Endothelial cell of umbilical vein (primary cell): ENCODE measurements around the gene OR5C1. TPM values are rescaled to one million over a fixed set of nuclear protein-coding genes. Genes with fewer than 3 reads are reported as not detected.

Source experiments
- BruUV-seq: library from RNA; stranded (reverse); fragments of 400-500 nt; replicated peaks from 2 replicates; lab custom pipeline; 2021; lab: Mats Ljungman, UMichigan
- CTCF ChIA-PET: fragments of 300-600, 350-600 bp; sonication (Branson Sonifier 250); formaldehyde crosslinking; loops from one replicate; lab custom pipeline; 2021; ENCODE audit warnings: antibody characterized with exemption, inconsistent platforms; lab: Charles Lee
- POLR2A ChIA-PET: fragments of 300-600, 350-600 bp; sonication (Branson Sonifier 250); formaldehyde crosslinking; loops from one replicate; lab custom pipeline; 2021; ENCODE audit warnings: antibody characterized with exemption, inconsistent platforms; lab: Charles Lee
- DNase-seq: peaks from one replicate; pipeline ENCODE4 v3.0.0-alpha.2; 2011; ENCODE audit warnings: low read depth, low spot score
- FAIRE-seq: peaks from 2 replicates; lab custom pipeline; 2011; peaks lifted over from hg19 to GRCh38; lab: Jason Lieb, UNC
- H2AFZ ChIP-seq: 2 replicates; pipeline ENCODE4 v1.6.0; 2012; ENCODE audit warnings: low read depth, low read length, control low read depth, inconsistent platforms
- H3K27ac ChIP-seq: 2 replicates; pipeline ENCODE4 v1.5.1; 2011; ENCODE audit warnings: low read depth, mild to moderate bottlenecking, control low read depth, low read length, moderate library complexity; ENCODE audit not compliant: insufficient read depth
- H3K27me3 ChIP-seq, 2 experiments: 2 replicates each; pipeline versions ENCODE4 v1.6.0 to v1.6.1; 2011; ENCODE audit warnings: low read length in 2 of 2, mixed read lengths in 1 of 2; ENCODE audit not compliant: control insufficient read depth in 2 of 2, insufficient read depth in 2 of 2
- H3K36me3 ChIP-seq, 2 experiments: 2 replicates in 1 of 2; 3 replicates in 1 of 2; pipeline ENCODE4 v1.5.1; 2011; ENCODE audit warnings: low read length in 2 of 2, mild to moderate bottlenecking in 1 of 2, moderate library complexity in 1 of 2; ENCODE audit not compliant: control insufficient read depth in 2 of 2, insufficient read depth in 2 of 2; ENCODE audit errors: extremely low read depth in 1 of 2
- H3K4me1 ChIP-seq: 3 replicates; pipeline ENCODE4 v1.5.1; 2011; ENCODE audit warnings: mild to moderate bottlenecking, low read length; ENCODE audit not compliant: control insufficient read depth, insufficient read depth; ENCODE audit errors: extremely low read depth
- H3K4me2 ChIP-seq: 2 replicates; pipeline ENCODE4 v1.6.1; 2011; ENCODE audit warnings: low read length, control low read depth, mixed read lengths; ENCODE audit not compliant: insufficient read depth
- H3K4me3 ChIP-seq, 3 experiments: fragments of 200-600 bp in 1 of 3; sonication (generic), shearing (Covaris generic) in 1 of 3; replicated peaks in 1 of 3; 2 replicates each; pipeline ENCODE4 v1.5.1; 2011 to 2016; ENCODE audit warnings: control low read depth in 3 of 3, low read length in 3 of 3, mild to moderate bottlenecking in 2 of 3, inconsistent platforms in 1 of 3, low read depth in 1 of 3, moderate library complexity in 1 of 3; ENCODE audit not compliant: insufficient read depth in 1 of 3
- H3K79me2 ChIP-seq: 2 replicates; pipeline ENCODE4 v1.6.0; 2012; ENCODE audit warnings: low read length, inconsistent platforms; ENCODE audit not compliant: control insufficient read depth, insufficient read depth
- H3K9ac ChIP-seq: replicated peaks from 2 replicates; pipeline ENCODE3; 2011; ENCODE audit warnings: low read length, control low read depth; ENCODE audit not compliant: insufficient read depth; ENCODE audit errors: extremely low read depth
- H3K9me1 ChIP-seq: replicated peaks from 3 replicates; pipeline ENCODE4 v1.6.0; 2011; ENCODE audit warnings: mild to moderate bottlenecking, low read length; ENCODE audit not compliant: control insufficient read depth, insufficient read depth; ENCODE audit errors: extremely low read depth
- H3K9me3 ChIP-seq: replicated peaks from 2 replicates; pipeline ENCODE4 v1.5.1; 2012; ENCODE audit warnings: low read length, inconsistent platforms; ENCODE audit not compliant: control insufficient read depth, insufficient read depth
- H4K20me1 ChIP-seq: replicated peaks from 2 replicates; pipeline ENCODE3; 2011; ENCODE audit warnings: mild to moderate bottlenecking, low read length; ENCODE audit not compliant: control insufficient read depth, insufficient read depth; ENCODE audit errors: extremely low read depth
- EZH2 ChIP-seq: IDR thresholded peaks from 2 replicates; pipeline ENCODE4 v1.6.1; 2012; ENCODE audit warnings: borderline replicate concordance, low read depth, mild to moderate bottlenecking, moderate library complexity, low read length, inconsistent platforms; ENCODE audit not compliant: severe bottlenecking
- FOS ChIP-seq: IDR thresholded peaks from 2 replicates; pipeline ENCODE4 v1.6.1; 2011; ENCODE audit warnings: mild to moderate bottlenecking, low read length, moderate library complexity, borderline replicate concordance; ENCODE audit not compliant: insufficient read depth
- GATA2 ChIP-seq: IDR thresholded peaks from 2 replicates; pipeline ENCODE4 v1.7.0; 2011; ENCODE audit warnings: low read depth, mild to moderate bottlenecking, moderate library complexity, mixed read lengths, low read length; ENCODE audit not compliant: insufficient read length, insufficient read depth
- JUN ChIP-seq: IDR thresholded peaks from 2 replicates; pipeline ENCODE4 v1.6.1; 2011; ENCODE audit warnings: borderline replicate concordance, low read depth; ENCODE audit not compliant: insufficient read length, insufficient read depth
- MYC ChIP-seq: IDR thresholded peaks from one replicate; pipeline ENCODE4 v1.6.1; 2011; ENCODE audit warnings: mild to moderate bottlenecking, low read depth, low read length
- POLR2A ChIP-seq: IDR thresholded peaks from 2 replicates; pipeline ENCODE4 v1.6.1; 2012; ENCODE audit warnings: low read depth, mild to moderate bottlenecking, control low read depth, low read length
- POLR2AphosphoS5 ChIP-seq: IDR thresholded peaks from 2 replicates; pipeline ENCODE4 v1.6.1; 2012; ENCODE audit warnings: low read depth, mild to moderate bottlenecking, control low read depth, low read length, moderate library complexity; ENCODE audit not compliant: insufficient read depth
- dilution Hi-C: fragments of 300-500 bp; cut with MboI; formaldehyde crosslinking; loops from one replicate; pipeline ENCODE4 v1.15.0; 2019; ENCODE audit warnings: low sequenced_read_pairs; ENCODE audit not compliant: extremely low pct_ligation_motif_present
- intact Hi-C: fragments of 100-400 bp; cut with micrococcal nuclease; formaldehyde crosslinking; loops from one replicate; pipeline ENCODE4 v1.10.0; 2022
- polyA plus RNA-seq, 4 experiments: library from polyadenylated mRNA; depleted of rRNA in 3 of 4; stranded (reverse) in 3 of 4; unstranded in 1 of 4; fragments of >200 nt; gene quantifications; 2 replicates each; pipeline versions ENCODE4 v1.2.1 to v1.2.3, GENCODE V29; 2011 to 2012; ENCODE audit warnings: missing spikeins in 1 of 4
- total RNA-seq: library from RNA; stranded (reverse); gene quantifications from 2 replicates; pipeline ENCODE4 v1.2.3, GENCODE V29; 2021
- TF ChIP-seq, protein P1 (sequence below): IDR thresholded peaks from 2 replicates; pipeline ENCODE4 v1.6.1; 2011; ENCODE audit not compliant: insufficient read depth, insufficient read length
- TF ChIP-seq, protein P2 (sequence below), 2 donors: IDR thresholded peaks; 1 replicate in 1 of 2; 2 replicates in 1 of 2; pipeline ENCODE4 v1.5.1; 2011; ENCODE audit warnings: low read length in 2 of 2, mild to moderate bottlenecking in 2 of 2, moderate library complexity in 2 of 2, control low read depth in 1 of 2, inconsistent platforms in 1 of 2, low read depth in 1 of 2; ENCODE audit not compliant: insufficient read depth in 1 of 2; ENCODE audit errors: extremely low read depth in 1 of 2

The OR5C1 gene
- total and polyA plus RNA-seq, 2 donors (not counting 3 experiments of a cell fraction or from before 2014, with no cell fraction given) = not detected

DNA sequence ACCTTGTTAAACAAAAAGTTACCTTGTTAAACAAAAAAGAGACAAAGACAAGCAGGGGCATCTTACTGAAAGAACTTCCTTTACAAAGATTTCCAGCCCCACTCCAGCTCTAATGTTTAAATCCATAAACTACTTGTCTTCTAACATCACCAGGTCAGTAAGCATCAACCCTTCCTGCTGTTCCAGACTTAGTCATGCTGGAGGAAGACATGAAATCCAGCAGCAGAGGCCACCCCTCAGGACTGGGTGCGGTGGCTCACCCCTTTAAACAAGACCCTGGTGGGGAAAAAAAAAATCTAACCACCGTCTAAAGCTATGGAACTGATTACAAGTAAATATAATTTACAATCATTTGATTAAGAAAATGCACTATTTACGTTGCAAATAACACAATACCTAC lies 30.6 kb downstream of the OR5C1 start:
- intact Hi-C loops = loop anchor here (1.0 to 5.0 kb wide), 2 partner anchors 417 to 557 kb away; partner anchors contain the start of genes MRRF and RBM18
- no peaks in the 10 kb centered on the region for H4K20me1 ChIP-seq
- POLR2A ChIA-PET = interaction anchor here (1.3 to 1.6 kb wide), 2 partner anchors 9 to 122 kb away, joined by 4 to 5 read pairs; partner anchors contain the start of genes PDCL and RABGAP1
- peaks cover 4 to 9% of the 10 kb centered on the region in 2 experiments for H3K36me3 ChIP-seq
- DNase-seq = peak; percentile 89
- H3K4me3 ChIP-seq = peak overlapping the region in 1 of 3 experiments; percentile 29
- peak; percentile 28 for FAIRE-seq
- H3K9ac ChIP-seq = peak overlapping the region; percentile 85
- H3K79me2 ChIP-seq = peaks cover 9% of the 10 kb centered on the region
- H3K4me1 ChIP-seq = peaks cover 75% of the 10 kb centered on the region
- BruUV-seq = no TSS peak
- H2AFZ ChIP-seq = no peak overlapping the region
- H3K4me2 ChIP-seq = peak overlapping the region; percentile 82
- H3K27me3 ChIP-seq = no peaks in the 10 kb centered on the region
- dilution Hi-C loops = no loop called here
- CTCF ChIA-PET = interaction anchor here (1.0 to 1.8 kb wide), 6 partner anchors 9 to 320 kb away, joined by 3 to 9 read pairs (median 6); partner anchors contain the start of gene PDCL
- H3K27ac ChIP-seq = peak overlapping the region; percentile 97
- H3K9me1 ChIP-seq = no peaks in the 10 kb centered on the region
- TF ChIP-seq MYC (no peak), EZH2 (no peak), JUN (peak; percentile 16)
- TF ChIP-seq, protein P1, sequence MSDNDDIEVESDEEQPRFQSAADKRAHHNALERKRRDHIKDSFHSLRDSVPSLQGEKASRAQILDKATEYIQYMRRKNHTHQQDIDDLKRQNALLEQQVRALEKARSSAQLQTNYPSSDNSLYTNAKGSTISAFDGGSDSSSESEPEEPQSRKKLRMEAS = no peak
- H3K9me3 ChIP-seq = no peaks in the 10 kb centered on the region

DNA sequence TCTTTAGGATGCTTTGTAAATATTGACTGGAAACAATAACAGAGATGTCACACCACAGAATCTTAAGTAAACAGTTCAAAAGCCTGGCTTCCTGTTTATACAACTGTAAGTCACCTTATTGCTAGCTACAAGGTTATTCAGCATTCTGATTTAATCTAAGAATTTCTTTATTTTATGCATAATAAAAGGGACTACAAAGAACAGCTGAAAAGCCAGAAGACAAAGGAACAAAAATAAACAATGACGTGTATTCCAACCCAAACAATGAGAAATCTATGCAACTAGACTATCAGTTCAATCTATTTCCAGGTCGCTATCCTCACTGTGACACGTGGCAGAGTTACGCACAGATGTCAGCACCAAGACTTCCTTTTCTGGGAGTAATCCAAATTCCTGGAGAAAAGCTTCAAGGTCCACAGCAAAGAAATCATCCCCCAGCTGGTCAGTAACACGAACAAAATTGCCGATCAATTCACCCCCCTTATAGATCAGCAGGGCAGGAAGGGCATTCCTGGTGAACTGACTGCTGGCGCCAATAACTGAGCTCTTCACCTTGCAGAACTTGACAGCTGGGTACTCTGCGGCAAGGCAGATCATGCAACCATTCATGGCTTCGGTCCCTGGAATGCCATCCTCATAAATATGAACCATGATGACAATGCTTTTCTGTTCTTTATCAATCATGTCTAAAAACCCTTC lies 31.2 kb downstream of the OR5C1 start:
- BruUV-seq = no TSS peak
- Histone ChIP-seq H3K9me3 (no peaks in the 10 kb centered on the region), H2AFZ (no peak overlapping the region), H3K36me3 (peaks cover 4 to 10% of the 10 kb centered on the region in 2 experiments), H3K27me3 (no peaks in the 10 kb centered on the region), H3K4me2 (peak overlapping the region; percentile 82), H3K4me1 (peaks cover 72% of the 10 kb centered on the region), H3K4me3 (peak overlapping the region in 1 of 3 experiments; percentile 29), H4K20me1 (no peaks in the 10 kb centered on the region), H3K9ac (peak overlapping the region; percentile 85), H3K27ac (peak overlapping the region; percentile 97), H3K9me1 (no peaks in the 10 kb centered on the region), H3K79me2 (peaks cover 11% of the 10 kb centered on the region)
- TF ChIP-seq JUN (peak; percentile 94), EZH2 (no peak), GATA2 (peak; percentile 100), FOS (peak; percentile 92), POLR2AphosphoS5 (peak; percentile 96), POLR2A (peak; percentile 86), MYC (peak; percentile 53)
- TF ChIP-seq, protein P2, sequence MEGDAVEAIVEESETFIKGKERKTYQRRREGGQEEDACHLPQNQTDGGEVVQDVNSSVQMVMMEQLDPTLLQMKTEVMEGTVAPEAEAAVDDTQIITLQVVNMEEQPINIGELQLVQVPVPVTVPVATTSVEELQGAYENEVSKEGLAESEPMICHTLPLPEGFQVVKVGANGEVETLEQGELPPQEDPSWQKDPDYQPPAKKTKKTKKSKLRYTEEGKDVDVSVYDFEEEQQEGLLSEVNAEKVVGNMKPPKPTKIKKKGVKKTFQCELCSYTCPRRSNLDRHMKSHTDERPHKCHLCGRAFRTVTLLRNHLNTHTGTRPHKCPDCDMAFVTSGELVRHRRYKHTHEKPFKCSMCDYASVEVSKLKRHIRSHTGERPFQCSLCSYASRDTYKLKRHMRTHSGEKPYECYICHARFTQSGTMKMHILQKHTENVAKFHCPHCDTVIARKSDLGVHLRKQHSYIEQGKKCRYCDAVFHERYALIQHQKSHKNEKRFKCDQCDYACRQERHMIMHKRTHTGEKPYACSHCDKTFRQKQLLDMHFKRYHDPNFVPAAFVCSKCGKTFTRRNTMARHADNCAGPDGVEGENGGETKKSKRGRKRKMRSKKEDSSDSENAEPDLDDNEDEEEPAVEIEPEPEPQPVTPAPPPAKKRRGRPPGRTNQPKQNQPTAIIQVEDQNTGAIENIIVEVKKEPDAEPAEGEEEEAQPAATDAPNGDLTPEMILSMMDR (IDR thresholded peaks at IDR 0.05; ENCODE audit: extremely low read depth in 1 of 2, insufficient read depth in 1 of 2, low read depth in 1 of 2, low read length in 2 of 2) = no peak
- TF ChIP-seq, protein P1 = peak; percentile 86
- ChIA-PET POLR2A (interaction anchor here (0.7 to 1.6 kb wide), 3 partner anchors 8 to 694 kb away, joined by 3 to 7 read pairs (median 4); partner anchors contain the start of genes PDCL and RABGAP1), CTCF (interaction anchor here (1.0 to 1.8 kb wide), 8 partner anchors 8 to 354 kb away, joined by 3 to 9 read pairs (median 6); partner anchors contain the start of gene PDCL)
- DNase-seq (peak; percentile 97), FAIRE-seq (peak; percentile 83)
- intact Hi-C loops = loop anchor here (1.0 to 10.0 kb wide), 5 partner anchors 8 to 1535 kb away; partner anchors contain the start of genes MRRF, PDCL and RBM18
- dilution Hi-C loops = no loop called here
